SK-N-SH (cell line): ENCODE data around the gene SLC37A1.

Experiments
- CTCF ChIP-seq: fragments of 200-600 bp; sonication (generic); IDR thresholded peaks from 2 replicates; pipeline ENCODE4 v1.6.1; 2017; ENCODE audit warnings: antibody characterized with exemption, mild to moderate bottlenecking, moderate library complexity
- MAX ChIP-seq: IDR thresholded peaks from 2 replicates; pipeline ENCODE4 v1.4.0; 2012; ENCODE audit warnings: low read depth
- POLR2AphosphoS5 ChIP-seq: IDR thresholded peaks from 2 replicates; pipeline ENCODE4 v1.6.1; 2012; ENCODE audit warnings: low read depth, low read length
- RAD21 ChIP-seq: IDR thresholded peaks from 2 replicates; pipeline ENCODE4 v1.6.1; 2012; ENCODE audit warnings: mild to moderate bottlenecking, low read length
- SIN3A ChIP-seq: IDR thresholded peaks from 2 replicates; pipeline ENCODE4 v1.6.1; 2012; ENCODE audit warnings: low read depth, mild to moderate bottlenecking, low read length, moderate library complexity, borderline replicate concordance
- TCF12 ChIP-seq: IDR thresholded peaks from 2 replicates; pipeline ENCODE4 v1.4.0; 2012
- TEAD4 ChIP-seq: IDR thresholded peaks from 2 replicates; pipeline ENCODE4 v1.4.0; 2012; ENCODE audit warnings: mild to moderate bottlenecking, borderline replicate concordance; ENCODE audit not compliant: insufficient read depth
- TF ChIP-seq, protein P1 (sequence below): fragments of 150-350 bp; IDR thresholded peaks from 2 replicates; pipeline ENCODE4 v1.6.1; 2017; ENCODE audit warnings: antibody characterized with exemption, low read length, low read depth, borderline replicate concordance

GRCh38 chr21:42555756-42556438 is 42.2 kb downstream of the SLC37A1 start:
- TF ChIP-seq SIN3A (no peak), CTCF (no peak), TEAD4 (no peak), POLR2AphosphoS5 (no peak), MAX (no peak), TCF12 (no peak), RAD21 (no peak)
- TF ChIP-seq, protein P1, sequence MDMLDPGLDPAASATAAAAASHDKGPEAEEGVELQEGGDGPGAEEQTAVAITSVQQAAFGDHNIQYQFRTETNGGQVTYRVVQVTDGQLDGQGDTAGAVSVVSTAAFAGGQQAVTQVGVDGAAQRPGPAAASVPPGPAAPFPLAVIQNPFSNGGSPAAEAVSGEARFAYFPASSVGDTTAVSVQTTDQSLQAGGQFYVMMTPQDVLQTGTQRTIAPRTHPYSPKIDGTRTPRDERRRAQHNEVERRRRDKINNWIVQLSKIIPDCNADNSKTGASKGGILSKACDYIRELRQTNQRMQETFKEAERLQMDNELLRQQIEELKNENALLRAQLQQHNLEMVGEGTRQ = no peak
